IPS-NIHi7 (cell line): ENCODE data around the gene ENTPD6.

Experiments used
- DNase-seq: peaks from one replicate; pipeline ENCODE4 v3.0.0; 2012; ENCODE audit warnings: mixed read lengths; ENCODE audit errors: extremely low spot score

ENTPD6 gene

DNA sequence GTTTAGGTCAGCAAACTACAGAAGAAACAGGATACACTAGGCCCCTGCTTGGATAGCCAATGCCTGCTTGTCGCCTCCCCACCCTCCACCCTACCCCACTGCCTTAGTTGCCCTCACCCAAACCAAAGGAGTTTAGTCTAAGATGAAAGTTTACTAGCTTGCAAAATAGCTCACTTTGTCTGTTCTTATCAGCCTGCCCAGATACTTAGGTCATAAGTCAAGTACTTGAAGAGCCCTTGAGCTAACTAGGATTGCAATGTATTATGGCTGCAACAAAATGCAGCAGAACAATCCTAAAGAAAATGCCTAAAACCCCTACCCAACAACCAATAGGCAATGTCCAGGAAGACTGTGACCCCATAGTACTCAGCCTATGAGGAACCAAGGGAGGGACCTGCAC is 7.3 kb upstream of the ENTPD6 start:
- no peak for DNase-seq

DNA sequence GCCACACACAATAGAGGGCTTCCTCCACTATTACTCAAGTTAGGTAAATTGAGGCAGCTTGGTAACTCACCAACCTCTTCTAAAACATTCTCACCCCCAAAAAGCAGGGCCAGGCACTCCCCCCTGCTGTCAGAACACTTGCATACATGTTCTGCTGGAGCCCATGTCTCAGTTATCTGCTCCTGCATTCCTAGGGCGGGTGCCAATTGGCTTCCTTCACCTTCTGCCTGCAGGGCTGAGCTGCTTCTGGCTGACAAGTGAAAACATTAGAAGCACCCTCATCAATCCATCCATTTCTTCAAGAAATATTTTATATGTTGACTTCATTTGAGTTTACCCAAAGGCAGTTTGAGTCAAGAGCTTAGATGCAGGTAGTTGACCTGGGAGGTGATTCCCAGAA is 4.5 kb upstream of the ENTPD6 start:
- DNase-seq = no peak

DNA sequence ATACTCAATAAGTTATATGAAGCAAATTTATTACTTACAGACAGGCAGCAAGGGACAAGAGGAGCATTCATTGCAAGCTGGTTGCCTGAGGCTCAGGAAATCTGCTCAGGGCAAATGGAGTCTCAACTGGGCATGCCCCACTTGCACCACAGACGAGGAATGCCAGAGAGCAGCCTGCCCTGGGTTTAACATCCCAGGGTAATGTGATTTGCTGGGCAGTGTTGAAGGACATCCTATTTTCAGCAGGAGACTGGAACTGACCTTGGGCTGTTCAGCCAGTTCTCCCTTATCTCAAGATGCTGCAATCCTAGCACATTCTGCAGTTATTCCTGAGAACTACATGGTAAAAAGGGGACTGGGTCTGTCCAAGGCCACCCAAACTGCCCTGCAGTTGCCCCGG is 3.8 kb upstream of the ENTPD6 start:
- no peak for DNase-seq

DNA sequence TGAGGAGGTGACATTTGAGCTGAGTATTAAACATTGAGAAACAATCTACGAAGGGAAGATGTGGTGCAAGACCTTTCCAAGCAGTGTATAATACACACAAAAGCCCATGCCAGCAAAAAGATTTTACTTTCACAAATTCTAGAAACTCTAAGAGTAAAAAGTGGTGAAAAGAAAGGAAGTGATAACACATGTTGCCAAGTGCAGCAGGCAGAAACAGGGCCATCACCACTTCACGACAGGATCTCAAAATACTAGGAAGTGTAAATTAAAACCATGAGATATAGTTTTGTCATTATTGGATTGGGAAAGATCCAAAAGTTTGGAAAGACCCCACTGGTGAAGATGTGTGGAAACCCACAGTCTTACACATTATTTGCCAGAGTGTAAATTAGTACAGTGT is 1.7 kb upstream of the ENTPD6 start:
- DNase-seq = no peak

DNA sequence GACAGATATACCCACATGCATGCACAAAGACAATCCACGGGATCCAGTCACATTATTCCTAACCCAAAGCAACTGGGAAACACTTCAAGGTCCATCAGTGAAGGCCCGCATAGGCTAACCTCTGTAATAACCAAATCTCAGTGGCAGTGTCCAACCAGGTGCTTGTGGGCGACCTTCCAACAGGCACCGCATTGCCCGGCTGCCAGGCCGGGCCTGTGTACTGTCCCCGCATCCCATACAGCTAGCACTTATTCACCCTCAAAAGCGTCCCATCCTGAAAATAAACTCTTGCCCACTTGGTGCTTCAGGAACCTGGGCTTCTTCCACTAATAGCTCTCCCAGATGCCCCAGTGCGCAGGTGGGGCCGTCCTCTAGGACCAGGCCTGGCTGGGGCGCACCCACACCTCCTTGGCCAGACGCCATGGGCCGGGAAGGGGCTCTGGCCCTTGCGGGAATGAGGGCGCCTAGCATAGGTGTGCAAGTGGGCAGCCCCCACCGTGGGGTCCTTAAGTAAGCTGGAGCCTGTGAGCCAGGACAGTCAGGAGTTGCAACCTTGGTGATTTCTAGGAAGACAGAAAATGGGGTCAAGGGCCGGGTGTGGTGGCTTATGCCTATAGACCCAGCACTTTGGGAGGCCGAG is 1.1 kb upstream of the ENTPD6 start:
- DNase-seq = no peak

DNA sequence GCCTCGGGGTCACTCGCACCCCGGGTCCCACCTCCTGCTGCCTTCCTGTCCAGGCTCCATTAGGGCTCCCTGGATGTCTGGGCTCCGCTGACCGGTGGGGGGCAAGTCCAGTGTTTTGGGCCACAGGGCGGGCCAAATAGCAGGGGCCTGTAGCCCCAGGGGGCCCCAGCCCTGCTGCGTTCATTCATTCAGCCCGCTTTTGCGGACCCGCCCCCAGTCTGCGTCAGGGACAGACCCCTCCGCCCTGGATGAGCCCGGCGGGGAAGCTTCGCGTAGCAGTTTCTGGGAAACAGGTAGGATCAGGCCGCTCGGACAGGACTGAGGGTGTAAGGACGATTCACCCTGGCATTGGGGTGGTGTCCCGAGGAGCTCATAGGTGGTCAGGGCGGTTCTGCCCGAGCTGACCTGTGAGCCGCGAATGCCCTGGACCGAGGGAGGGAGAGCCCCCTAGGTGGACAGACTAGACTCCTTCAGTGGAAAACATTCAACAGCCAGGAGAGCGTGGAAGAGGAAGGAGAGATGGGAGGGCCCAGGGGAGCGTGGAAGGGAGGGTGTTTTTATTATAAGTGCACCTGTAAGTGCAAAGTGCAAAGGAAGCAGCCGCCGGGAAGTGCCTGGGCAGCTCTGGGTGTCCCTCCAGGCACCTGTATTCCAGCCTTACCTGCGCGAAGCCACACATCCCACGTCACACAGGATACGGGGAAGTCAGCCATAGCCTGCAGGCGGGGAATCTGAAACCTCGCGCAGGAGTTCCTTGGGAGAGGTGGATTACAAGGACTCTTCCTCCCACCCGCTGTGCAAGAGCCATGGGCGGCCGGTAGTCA is 662 bp downstream of the ENTPD6 start:
- peak; percentile 60 for DNase-seq

DNA sequence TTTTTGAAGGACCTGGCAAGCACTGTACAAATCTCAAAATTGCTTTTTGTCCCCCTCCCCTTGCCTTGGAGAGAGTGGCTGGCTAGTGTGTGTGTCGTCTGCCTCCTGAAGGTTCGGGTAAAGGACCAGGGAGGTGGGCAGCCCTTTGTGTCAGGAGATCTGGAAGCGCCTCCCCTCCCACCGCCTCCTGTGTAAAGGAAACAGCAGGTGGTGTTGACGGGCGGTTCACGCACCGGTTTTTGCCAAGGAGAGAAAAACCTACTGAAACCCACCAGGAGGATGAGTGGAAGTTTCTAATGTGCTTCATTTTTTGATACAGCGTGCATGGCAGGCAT is 1.2 kb downstream of the ENTPD6 start:
- no peak for DNase-seq

DNA sequence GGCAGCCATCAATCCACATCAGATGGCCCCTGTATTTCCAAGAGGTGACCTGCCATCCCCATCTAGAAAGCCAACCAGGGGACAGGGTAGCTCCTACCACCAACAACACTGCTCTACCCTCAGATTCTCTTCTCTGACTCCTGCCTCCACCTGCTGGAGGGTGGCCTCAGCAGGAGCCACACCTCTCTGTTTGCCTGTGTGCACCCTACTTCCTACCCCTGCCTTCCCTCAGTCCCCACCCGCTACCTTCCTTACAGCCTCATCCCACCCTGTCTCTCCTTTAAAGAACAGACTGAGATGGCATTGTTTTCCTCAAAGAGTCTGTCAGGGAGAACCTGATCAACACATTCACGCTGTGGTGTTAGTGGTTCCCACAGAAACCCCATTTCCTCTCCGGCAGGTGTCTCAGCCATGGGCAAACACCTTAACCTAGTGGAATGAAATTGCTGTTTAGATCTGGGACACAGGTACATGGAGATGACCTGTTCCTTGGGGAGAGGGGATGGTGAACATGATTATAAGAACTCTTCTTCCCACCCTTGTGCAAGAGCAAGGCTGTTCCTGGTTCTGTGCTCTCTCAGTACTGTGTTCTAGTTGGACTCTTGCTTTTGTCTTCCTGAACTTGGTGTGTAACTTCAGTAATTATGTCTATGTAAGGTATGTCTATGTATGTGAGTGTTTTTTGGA is 1.8 kb downstream of the ENTPD6 start:
- DNase-seq = no peak

DNA sequence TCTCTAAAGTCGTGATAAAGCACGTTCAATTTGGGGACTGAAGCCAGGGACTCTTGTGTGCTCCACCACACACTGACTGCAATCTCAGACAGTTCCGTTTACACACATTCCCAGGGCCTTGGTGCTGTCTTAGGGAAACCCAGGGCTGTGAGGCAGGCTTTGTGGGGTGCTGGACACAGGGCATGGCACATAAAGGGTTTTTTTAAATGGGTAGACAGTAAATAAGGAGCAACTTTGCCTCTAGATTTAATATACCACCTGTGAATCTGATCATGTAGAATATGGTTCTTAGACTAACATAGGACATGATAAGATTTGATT is 2.3 kb downstream of the ENTPD6 start:
- no peak for DNase-seq

DNA sequence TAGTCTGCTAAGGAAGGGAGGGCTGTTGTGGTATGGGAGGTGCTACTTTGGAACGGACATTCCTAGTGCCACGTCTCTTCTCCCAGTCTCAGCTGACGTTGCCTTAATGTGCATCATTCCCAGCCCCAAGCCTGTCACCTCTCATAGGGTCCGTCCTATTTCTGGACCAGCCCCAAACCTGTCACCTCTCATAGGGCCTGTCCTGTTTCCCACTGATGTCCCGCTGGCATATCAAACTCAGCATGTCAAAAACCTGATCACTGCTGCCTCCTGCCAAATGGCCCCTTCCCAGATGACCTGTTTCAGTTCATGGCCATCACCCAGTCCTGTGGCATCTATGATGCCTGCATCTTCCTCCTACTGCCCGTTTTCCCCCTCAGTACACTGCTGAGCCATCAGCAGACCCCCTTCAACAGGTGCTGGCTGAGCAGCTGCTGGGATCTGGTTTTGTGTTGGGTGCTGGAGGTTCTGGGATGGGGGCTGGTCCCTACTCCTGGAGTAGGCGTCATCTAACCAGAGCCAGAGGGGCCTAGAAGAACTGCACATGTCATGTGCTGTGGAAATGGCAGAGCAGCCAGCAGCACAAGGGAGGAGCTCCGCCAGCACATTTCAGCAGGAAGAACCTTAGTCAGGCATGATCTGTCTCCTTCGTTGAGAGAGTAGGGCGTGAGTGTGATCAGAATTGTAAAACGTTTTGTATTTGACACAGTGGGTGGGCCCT is 3.3 kb downstream of the ENTPD6 start:
- DNase-seq = peak; percentile 6

DNA sequence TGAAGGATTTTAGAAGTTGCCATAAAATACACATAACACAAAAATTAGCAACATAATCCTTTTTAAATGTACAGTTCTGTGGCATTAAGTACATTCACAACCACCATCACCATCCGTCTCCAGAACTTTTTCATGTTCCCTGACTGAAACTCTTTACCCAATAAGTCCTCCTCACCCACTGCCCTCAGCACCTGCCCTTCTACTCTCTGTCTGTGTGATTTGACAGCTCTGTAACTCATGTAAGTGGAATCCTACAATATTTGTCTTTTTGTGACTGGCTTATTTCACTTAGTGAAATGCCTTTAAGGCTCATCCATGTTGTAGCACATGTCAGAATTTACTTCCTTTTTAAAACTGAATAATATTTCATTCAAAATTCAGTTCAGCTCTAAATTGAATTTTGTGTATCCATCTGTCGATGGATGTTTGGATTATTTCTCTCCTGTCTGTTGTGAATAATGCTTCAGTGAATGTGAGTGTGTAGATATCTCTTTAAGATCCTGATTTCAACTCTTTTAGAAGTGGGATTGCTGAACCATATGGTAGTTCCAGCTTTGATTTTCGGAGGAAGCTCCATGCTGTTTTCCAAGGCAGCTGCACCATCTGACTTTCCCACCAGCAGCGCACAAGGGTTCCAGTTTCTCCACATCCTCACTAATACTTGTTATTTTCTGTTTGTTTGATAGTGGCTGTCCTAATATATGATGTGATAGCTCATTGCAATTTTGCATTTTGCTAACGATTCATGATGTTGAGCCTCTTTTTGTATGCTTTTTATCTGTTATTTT is 4.2 kb downstream of the ENTPD6 start:
- DNase-seq = no peak

DNA sequence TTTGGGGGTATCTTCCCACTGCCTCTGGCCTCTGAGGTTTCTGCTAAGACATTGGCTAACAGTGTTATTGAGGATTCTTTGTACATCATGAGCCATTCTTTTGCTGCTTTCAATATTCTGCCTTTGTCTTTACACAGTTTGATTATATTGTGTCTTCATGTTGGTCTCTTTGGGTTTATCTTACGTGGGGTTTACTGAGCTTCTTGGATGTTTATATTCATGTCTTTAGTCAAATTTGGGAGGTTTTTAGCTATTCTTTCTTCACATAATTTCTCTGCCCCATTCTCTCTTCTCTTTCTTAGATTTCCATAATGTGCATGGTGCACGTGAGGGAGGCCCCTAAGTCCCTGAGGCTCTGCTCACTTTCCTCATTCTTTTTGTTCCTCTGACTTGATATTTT is 7.6 kb downstream of the ENTPD6 start:
- no peak for DNase-seq

DNA sequence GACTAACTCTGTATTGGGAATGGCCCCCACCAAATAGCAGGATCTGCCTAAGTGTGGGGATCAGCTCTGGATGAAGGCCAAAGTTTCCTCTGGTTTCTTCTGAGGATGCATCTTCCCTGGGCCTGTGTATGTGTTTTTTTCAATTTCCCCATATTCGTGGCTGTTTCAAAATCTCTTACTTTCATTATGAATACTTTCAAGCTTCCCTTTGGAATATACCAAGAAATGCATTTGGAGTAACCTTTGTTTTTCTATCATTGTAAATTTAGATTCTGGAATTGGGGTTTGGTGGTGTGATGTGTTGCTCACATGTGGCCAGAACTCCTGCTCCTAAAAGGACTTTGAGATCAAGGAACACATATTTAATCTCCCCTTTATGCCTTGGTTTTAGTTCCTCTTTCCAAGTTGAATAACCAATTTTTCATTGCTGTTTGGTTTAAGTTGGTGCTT is 8.4 kb downstream of the ENTPD6 start:
- no peak for DNase-seq

DNA sequence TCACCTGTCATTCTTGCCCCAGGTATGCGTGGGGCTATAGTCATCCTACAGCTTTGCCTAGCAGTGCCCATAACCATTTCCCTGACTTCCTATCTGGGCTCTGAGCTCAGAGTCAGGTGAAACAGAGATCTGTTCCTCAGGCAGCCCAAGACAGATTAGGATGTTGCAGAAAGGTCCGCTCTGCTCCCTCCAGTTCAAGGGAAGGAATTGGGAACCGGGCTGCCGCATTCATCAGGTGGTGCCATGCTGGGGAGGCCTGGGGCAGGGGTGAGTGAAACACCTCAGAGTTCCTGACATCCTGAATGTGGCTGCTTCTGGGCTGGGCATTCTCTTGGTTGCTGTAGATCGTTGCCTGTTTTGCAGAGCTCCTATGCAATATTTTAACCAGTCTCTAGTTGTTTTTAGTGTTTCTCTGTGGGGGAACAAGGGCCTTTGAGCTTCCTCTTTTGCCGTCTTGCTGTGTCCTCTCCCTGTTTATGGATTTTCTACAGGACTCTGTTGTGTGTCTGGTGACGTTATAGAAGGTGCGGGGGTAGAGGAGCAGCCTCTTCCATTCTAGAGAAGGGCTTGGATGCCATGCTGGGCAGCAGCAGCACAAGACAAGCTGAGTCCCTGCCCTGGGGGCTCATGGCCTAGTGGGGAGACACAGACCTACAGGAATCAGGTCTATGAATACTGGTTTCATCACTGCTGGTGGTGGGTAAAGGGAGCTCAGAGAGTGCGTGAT is 9.2 kb downstream of the ENTPD6 start:
- DNase-seq = no peak

DNA sequence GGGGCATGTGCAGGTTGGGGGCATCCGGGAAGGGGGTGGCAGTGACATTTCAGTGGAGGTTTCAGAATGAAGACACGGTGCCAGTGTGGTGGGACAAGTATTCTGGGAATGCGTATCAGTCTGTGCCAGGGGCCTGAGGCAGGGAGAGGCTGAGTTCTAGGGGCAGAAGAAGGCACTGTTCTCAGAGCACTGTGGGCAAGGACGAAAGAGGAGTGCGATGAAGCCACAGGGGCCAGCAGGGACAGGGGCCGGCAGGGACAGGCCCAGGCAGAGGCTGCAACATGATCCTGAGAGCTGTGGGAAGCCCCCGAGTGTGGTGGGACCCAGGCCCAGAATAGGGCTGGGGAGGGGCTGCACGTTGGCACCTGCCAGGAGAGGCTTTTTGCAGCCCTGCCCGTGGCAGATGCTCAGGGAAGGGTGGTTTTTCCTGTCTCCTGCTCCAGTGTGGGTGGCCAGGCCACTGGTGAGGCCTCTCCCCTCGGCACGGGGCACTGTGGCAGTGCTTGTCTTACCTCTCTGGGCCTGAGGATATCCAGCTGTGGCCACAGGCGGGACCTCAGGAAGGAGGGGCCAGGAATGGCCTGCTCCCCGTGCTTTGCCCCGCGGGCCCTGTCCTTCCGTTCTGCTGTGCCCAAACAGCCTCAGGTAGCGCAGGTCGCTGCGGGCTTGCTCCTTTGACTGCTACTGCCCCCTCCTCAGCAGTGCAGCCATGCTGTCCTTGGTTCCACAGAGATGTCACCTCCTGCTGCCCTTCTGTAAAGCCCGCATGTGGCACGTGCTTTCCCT is 10.0 kb downstream of the ENTPD6 start:
- no peak for DNase-seq

DNA sequence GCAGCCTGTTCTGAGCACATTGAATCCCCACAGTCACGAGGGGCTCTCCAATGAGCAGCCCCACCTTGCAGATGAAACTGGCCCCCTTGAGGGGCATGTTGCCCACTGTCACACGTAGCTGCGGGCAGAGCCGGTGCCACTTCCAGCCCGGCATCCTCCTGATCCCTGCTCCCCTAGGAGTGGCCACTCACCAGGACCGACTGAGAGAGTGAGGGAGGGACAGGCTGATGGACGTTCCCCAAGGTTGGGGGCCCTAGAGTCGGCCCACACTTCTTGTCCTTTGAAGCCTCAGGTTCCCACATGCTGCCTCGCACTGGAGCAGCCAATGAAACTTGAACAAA is 10.5 kb downstream of the ENTPD6 start:
- DNase-seq = no peak

DNA sequence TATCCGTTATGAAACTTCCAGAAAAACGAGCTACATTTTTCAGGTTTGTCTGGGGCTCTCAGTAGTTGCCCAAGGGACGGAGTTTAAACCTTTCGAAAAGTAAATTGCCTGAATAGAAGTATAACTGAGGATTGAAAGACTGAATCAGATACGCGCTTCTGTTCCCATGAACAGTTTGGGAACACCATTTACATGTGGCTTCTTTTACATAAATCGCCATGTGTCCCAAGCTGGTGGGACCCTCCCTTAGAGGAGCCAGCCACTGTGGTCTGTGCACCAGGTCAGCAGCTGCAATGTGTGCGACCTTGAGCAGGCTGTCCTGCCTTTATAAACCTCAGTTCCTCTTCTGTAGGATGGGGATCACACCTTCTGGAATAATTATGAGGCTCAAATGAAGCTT is 11.0 kb downstream of the ENTPD6 start:
- no peak for DNase-seq

DNA sequence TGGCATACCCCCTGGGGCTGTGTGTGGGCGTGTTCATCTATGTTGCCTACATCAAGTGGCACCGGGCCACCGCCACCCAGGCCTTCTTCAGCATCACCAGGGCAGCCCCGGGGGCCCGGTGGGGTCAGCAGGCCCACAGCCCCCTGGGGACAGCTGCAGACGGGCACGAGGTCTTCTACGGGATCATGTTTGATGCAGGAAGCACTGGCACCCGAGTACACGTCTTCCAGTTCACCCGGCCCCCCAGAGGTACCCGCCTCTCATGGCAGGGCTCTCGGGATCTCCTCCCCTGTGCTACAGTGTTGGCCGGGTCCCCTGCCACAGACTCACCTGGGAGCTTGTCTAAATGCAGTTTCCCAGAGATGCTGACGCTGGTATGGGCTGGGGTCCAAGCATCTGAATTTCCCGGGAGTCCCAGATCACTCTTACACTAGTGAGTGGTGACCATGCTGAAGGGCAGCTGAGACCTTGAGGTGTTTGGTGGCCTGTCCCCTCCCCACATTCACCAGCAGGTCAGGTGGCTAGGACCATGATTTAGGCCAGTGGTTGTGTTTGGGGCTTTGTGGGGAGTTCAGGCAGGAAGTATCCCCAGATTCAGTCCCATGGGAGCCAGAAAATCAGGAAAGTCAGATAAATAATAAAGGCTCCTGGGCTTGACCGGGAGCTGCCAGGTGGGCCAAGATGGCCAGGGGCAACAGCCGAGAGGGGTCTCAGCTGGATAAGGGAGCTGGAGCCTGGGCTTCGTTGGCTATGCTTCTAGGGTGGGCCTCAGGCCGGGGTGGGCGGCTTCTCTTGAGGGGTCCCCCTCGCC is 11.8 kb downstream of the ENTPD6 start:
- DNase-seq = no peak

DNA sequence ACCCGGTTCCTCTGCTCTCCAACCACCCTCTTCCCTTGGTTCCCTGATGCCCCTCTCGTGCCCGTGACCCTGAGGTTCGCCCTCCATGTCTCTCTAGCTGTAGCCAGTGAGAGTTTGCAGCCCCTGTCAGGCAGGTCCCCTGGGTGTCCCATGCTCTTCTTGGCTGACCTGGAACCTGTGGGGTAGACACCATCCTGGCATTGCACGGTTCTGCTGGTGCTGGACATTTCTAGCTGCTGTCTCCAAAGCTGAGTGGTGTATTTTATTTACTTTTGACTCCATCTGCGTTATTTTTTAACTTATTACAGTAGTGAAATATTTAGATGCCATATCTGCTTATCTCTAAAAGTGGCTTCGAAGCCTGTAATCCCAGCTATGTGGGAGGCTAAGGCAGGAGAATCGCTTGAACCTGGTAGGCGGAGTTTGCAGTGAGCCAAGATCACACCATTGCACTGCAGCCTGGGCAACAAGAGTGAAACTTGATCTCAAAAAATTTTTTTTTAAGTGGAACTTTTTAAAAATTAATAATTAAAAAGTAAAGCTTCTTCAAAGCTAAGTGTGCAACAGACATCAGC is 12.5 kb downstream of the ENTPD6 start:
- DNase-seq = no peak
